Measurements from ENCODE around the gene SLCO2A1. TPM values are rescaled to one million over a fixed set of nuclear protein-coding genes. Genes with fewer than 3 reads are reported as not detected.

The SLCO2A1 gene
- total RNA-seq, 1 experiment from 2014 or later: 2.4 TPM

GRCh38 chr3:134008630-134009156 lies 21.0 kb downstream of the SLCO2A1 start:
- DNase-seq: no peak
- H3K36me3 ChIP-seq (replicated peaks; ENCODE audit: control insufficient read depth, insufficient read depth, low read length): no peaks in the 10 kb centered on the region
- no peaks in the 10 kb centered on the region for H3K27me3 ChIP-seq (ENCODE audit: control insufficient read depth, insufficient read depth, low read length)
- no peak overlapping the region for H3K4me3 ChIP-seq (ENCODE audit: insufficient read depth, low read depth, low read length)

GRCh38 chr3:134007819-134008218 lies 21.9 kb downstream of the SLCO2A1 start:
- Histone ChIP-seq H3K27me3 (ENCODE audit: control insufficient read depth, insufficient read depth, low read length) (no peaks in the 10 kb centered on the region), H3K4me3 (ENCODE audit: insufficient read depth, low read depth, low read length) (no peak overlapping the region), H3K36me3 (replicated peaks; ENCODE audit: control insufficient read depth, insufficient read depth, low read length) (no peaks in the 10 kb centered on the region)
- no peak for DNase-seq

DNA sequence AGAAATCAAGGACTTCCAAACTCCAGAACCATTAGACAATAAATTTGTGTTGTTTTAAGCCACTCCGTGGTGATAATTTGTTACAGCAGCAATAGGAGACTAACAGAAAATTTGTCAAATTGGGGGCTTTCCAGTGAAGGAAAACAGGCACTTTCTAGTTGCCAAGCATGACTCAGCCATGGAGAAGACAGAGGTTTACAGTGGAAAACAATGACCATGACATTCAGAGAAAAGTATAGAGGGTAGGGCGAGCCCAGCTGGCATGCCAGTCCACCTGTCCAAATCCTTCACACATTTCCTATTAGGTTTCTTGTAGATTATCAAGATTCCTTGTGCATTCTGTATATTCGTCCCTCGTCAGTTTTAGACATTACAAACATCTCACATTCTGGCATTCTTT lies 24.9 kb downstream of the SLCO2A1 start:
- DNase-seq: no peak
- Histone ChIP-seq H3K36me3 (replicated peaks; ENCODE audit: control insufficient read depth, insufficient read depth, low read length) (no peaks in the 10 kb centered on the region), H3K4me3 (ENCODE audit: insufficient read depth, low read depth, low read length) (no peak overlapping the region), H3K27me3 (ENCODE audit: control insufficient read depth, insufficient read depth, low read length) (no peaks in the 10 kb centered on the region; the same call in 1 of the 2 replicates)

DNA sequence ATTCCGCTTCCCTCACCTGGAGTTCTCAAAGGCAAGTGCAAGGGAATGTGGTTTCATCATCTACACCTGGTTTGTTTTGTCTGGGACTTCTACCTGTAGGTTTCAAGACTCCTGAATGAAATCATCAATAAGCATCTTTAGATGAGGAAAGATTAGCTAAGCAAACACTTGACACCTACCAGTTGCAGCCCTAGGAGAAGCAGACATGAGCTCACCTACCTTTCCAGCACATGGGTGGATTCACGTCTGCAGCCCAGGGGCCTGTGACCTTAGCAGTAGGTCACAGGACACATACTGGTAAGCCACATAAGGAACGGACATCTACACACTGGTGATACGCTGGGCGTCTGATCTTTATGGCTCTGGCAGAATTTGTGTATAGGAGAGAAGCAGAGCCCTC lies 26.7 kb downstream of the SLCO2A1 start:
- H3K27me3 ChIP-seq (ENCODE audit: control insufficient read depth, insufficient read depth, low read length): no peaks in the 10 kb centered on the region; the same call in 1 of the 2 replicates
- H3K4me3 ChIP-seq (ENCODE audit: insufficient read depth, low read depth, low read length): no peak overlapping the region
- no peaks in the 10 kb centered on the region for H3K36me3 ChIP-seq (replicated peaks; ENCODE audit: control insufficient read depth, insufficient read depth, low read length)
- no peak for DNase-seq

- H3K27me3 ChIP-seq (ENCODE audit: control insufficient read depth, insufficient read depth, low read length): no peaks in the 10 kb centered on the region; the same call in 1 of the 2 replicates
- H3K4me3 ChIP-seq (ENCODE audit: insufficient read depth, low read depth, low read length): no peak overlapping the region
- H3K36me3 ChIP-seq (replicated peaks; ENCODE audit: control insufficient read depth, insufficient read depth, low read length): no peaks in the 10 kb centered on the region
- no peak for DNase-seq
These were observed 27.4 kb downstream of the SLCO2A1 start for GRCh38 chr3:134002306-134002705.

GRCh38 chr3:134001251-134001650 lies 28.5 kb downstream of the SLCO2A1 start:
- no peaks in the 10 kb centered on the region; the same call in 1 of the 2 replicates for H3K27me3 ChIP-seq (ENCODE audit: control insufficient read depth, insufficient read depth, low read length)
- no peaks in the 10 kb centered on the region for H3K36me3 ChIP-seq (replicated peaks; ENCODE audit: control insufficient read depth, insufficient read depth, low read length)
- no peak overlapping the region for H3K4me3 ChIP-seq (ENCODE audit: insufficient read depth, low read depth, low read length)
- DNase-seq: no peak

DNA sequence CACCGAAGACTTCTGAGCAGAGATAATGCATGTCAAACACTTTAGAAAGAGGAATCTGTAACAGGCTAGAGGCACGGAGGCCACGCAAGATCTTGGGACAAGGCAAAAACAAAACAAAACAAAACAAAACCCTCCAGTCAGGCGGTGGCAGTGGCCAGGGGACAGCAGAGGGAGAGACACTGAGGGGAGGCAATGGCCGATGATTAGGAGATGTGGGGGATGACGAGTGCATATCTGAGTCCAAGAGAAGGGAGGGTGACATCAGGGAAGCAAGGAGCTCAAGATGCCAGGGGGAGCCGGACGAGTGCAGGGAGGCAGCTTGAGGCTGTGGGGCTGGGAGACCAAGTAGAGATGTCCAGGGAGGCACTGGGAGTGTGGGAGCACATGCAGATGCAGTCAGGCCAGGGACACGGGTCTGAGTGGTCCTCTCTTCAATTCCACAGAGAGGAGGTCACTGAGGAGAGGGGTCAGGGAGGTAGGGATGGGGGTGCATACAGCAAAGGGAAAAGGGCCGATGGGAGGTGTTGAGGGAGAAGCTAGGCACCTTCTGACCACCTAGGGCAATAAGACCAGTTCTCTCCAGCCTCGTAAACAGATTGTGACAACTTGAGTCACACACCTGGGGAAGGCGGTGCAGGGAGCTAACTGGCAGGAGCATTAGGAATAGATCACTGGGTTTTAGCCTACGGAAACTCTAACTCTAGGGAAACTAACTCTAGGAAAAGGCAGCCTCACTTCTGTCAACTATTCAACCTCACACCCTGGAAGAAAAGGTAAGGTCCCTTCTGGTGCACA lies 29.6 kb downstream of the SLCO2A1 start:
- H3K36me3 ChIP-seq (replicated peaks; ENCODE audit: control insufficient read depth, insufficient read depth, low read length): no peaks in the 10 kb centered on the region
- H3K27me3 ChIP-seq (ENCODE audit: control insufficient read depth, insufficient read depth, low read length): no peaks in the 10 kb centered on the region; the same call in 1 of the 2 replicates
- no peak for DNase-seq
- H3K4me3 ChIP-seq (ENCODE audit: insufficient read depth, low read depth, low read length): no peak overlapping the region

DNA sequence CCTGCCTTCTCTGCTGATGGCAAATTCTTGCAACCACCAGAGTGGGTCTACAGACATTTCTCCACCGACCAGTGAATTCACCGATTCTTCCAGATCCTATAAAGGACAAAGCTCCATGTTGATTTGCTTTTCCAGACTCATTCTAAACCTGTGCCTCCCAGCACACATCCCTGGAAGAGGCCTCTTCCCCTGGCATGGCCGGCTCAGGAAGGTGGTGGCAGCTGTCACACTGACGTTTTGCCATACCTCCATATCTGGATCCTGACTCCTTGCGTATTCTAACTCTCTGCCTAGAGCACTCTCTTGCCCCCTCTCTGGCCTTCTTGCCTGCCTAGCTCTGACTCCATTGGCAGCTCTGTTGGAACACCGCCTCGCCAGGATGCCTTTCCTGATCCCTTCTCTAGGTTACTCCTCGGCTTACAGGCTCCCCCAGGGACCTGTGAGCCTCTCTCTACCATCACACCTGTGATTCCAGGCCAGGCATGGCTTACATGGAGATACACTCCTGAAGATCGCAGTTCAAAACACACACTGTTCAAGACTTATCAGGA lies 31.0 kb downstream of the SLCO2A1 start:
- DNase-seq: no peak
- H3K4me3 ChIP-seq (ENCODE audit: insufficient read depth, low read depth, low read length): no peak overlapping the region
- no peaks in the 10 kb centered on the region; the same call in 1 of the 2 replicates for H3K27me3 ChIP-seq (ENCODE audit: control insufficient read depth, insufficient read depth, low read length)
- H3K36me3 ChIP-seq (replicated peaks; ENCODE audit: control insufficient read depth, insufficient read depth, low read length): no peaks in the 10 kb centered on the region

GRCh38 chr3:133997871-133998635 lies 31.7 kb downstream of the SLCO2A1 start:
- no peak for DNase-seq
- H3K4me3 ChIP-seq (ENCODE audit: insufficient read depth, low read depth, low read length): no peak overlapping the region
- H3K36me3 ChIP-seq (replicated peaks; ENCODE audit: control insufficient read depth, insufficient read depth, low read length): no peaks in the 10 kb centered on the region
- no peaks in the 10 kb centered on the region; the same call in 1 of the 2 replicates for H3K27me3 ChIP-seq (ENCODE audit: control insufficient read depth, insufficient read depth, low read length)

DNA sequence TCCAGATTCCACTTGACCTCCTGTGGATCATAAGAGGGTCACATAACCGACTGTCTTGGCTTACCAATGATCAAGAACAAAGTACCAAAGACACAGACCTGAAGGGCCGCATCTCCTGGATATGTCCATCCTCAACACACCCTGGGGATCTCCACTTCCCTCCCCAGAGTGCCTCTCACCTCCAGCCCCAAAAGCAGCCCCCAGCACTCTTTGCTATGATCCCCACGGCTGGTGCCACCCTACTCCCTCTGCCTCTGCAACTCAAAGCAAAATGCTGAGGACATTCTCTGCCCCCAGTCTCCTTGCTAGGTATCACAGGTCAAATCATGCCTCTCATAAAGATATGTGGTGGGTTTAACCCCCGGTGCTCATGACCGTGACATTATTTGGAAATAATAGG lies 32.7 kb downstream of the SLCO2A1 start:
- H3K27me3 ChIP-seq (ENCODE audit: control insufficient read depth, insufficient read depth, low read length): no peaks in the 10 kb centered on the region; the same call in 1 of the 2 replicates

DNA sequence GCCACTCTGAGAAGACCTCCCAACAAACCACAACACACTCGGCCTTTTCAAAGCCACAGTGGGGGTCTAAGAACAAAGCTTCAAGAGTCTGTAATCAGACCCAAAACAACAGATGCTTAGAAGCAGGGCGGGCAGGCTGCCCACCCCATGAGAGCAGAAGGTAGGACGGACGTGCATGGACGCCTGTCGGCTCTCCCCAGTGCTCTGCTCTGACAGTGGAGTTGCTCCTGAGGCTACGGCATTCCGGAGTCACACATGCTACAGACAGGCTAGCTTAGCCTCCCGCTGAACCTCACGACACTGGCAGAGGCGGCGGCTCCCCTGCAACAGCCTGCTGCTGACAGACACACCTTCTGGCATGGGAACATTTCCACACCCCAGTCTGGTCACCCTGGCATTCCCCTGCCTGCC lies 33.5 kb downstream of the SLCO2A1 start:
- DNase-seq: peak; percentile 73
- Histone ChIP-seq H3K27me3 (ENCODE audit: control insufficient read depth, insufficient read depth, low read length) (no peaks in the 10 kb centered on the region; the same call in 1 of the 2 replicates), H3K4me3 (ENCODE audit: insufficient read depth, low read depth, low read length) (no peak overlapping the region), H3K36me3 (replicated peaks; ENCODE audit: control insufficient read depth, insufficient read depth, low read length) (no peaks in the 10 kb centered on the region)

More for the DNA sequence above, 32.7 kb downstream of the SLCO2A1 start:
- Histone ChIP-seq H3K36me3 (replicated peaks; ENCODE audit: control insufficient read depth, insufficient read depth, low read length) (no peaks in the 10 kb centered on the region), H3K4me3 (ENCODE audit: insufficient read depth, low read depth, low read length) (no peak overlapping the region)
- no peak for DNase-seq

DNA sequence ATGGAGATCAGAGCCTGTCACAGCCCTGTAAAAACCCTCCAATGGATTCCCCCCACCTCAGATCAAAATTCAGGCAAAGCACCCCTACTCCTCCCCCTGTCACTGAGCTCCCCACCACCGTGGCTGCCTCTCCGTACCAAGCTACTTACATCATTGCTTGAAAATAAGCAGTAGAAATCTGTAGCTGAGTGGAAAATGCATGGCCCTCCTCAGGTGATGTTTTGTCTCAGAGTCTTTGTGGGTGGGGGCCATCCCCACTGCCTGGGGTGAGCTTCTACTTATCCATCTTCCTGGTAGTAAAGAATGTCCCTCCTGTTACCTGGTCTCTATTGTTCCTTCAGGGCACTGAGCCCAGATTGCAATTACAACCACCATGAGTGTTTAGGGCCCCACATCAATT lies 34.5 kb downstream of the SLCO2A1 start:
- no peak overlapping the region for H3K4me3 ChIP-seq (ENCODE audit: insufficient read depth, low read depth, low read length)
- no peak for DNase-seq

GRCh38 chr3:133994166-133994890 lies 35.4 kb downstream of the SLCO2A1 start:
- H3K36me3 ChIP-seq (replicated peaks; ENCODE audit: control insufficient read depth, insufficient read depth, low read length): no peaks in the 10 kb centered on the region
- DNase-seq: no peak
- no peak overlapping the region for H3K4me3 ChIP-seq (ENCODE audit: insufficient read depth, low read depth, low read length)
- no peaks in the 10 kb centered on the region; the same call in 1 of the 2 replicates for H3K27me3 ChIP-seq (ENCODE audit: control insufficient read depth, insufficient read depth, low read length)

More for the DNA sequence above, 34.5 kb downstream of the SLCO2A1 start:
- Histone ChIP-seq H3K27me3 (ENCODE audit: control insufficient read depth, insufficient read depth, low read length) (no peaks in the 10 kb centered on the region; the same call in 1 of the 2 replicates), H3K36me3 (replicated peaks; ENCODE audit: control insufficient read depth, insufficient read depth, low read length) (no peaks in the 10 kb centered on the region)
